ENCODE data around the gene KCNA2.

- TF ChIP-seq CTCF (IDR thresholded peaks at IDR 0.05) (peak; percentile 35 to 87 (median 67)), POLR2A (IDR thresholded peaks at IDR 0.05) (no peak)
Measured at GRCh38 chr1:110630839-110631663, 24.9 kb upstream of the KCNA2 start.
